Type B pancreatic cell (in vitro differentiated cells): Measurements from ENCODE around the gene RAF1. TPM values are rescaled to one million over a fixed set of nuclear protein-coding genes. Genes with fewer than 3 reads are reported as not detected.

Experiments used
- DNase-seq: peaks from one replicate; pipeline ENCODE4 v3.0.0; 2021; ENCODE audit warnings: mixed read lengths; ENCODE audit not compliant: unreplicated experiment; ENCODE audit errors: extremely low spot score
- H3K27ac Mint-ChIP-seq: 2 replicates; pipeline ENCODE4 v1.8.0; 2021; ENCODE audit warnings: mild to moderate bottlenecking, mixed read lengths
- H3K27me3 Mint-ChIP-seq: 2 replicates; pipeline ENCODE4 v1.8.0; 2021; ENCODE audit warnings: mixed read lengths
- H3K36me3 Mint-ChIP-seq: 2 replicates; pipeline ENCODE4 v1.8.0; 2021; ENCODE audit warnings: mixed read lengths
- H3K4me1 Mint-ChIP-seq: one replicate; pipeline ENCODE4 v1.8.0; 2021; ENCODE audit warnings: mixed read lengths; ENCODE audit not compliant: unreplicated experiment
- H3K4me3 Mint-ChIP-seq: 2 replicates; pipeline ENCODE4 v1.8.0; 2021; ENCODE audit warnings: mild to moderate bottlenecking, mixed read lengths
- H3K9me3 Mint-ChIP-seq: 2 replicates; pipeline ENCODE4 v1.8.0; 2021; ENCODE audit warnings: mixed read lengths
- CTCF ChIP-seq: fragments of 200-600 bp; sonication (generic); conservative IDR thresholded peaks from 2 replicates; pipeline ENCODE4 v1.5.0; 2021; ENCODE audit warnings: antibody characterized with exemption, mild to moderate bottlenecking
- total RNA-seq: library from RNA; stranded (reverse); gene quantifications from 2 replicates; pipeline ENCODE4 v1.2.1, GENCODE V29; 2021; ENCODE audit warnings: low replicate concordance

RAF1 gene
- total RNA-seq, 1 donor from 2014 or later: 92.1 TPM

- no peak for TF ChIP-seq CTCF
- H3K4me1 Mint-ChIP-seq: no peaks in the 10 kb centered on the region
- H3K4me3 Mint-ChIP-seq: no peak overlapping the region
- peaks cover 40% of the 10 kb centered on the region for H3K36me3 Mint-ChIP-seq
- H3K9me3 Mint-ChIP-seq: no peaks in the 10 kb centered on the region
- no peaks in the 10 kb centered on the region for H3K27me3 Mint-ChIP-seq
- no peak overlapping the region for H3K27ac Mint-ChIP-seq
- no peak for DNase-seq
Observed at GRCh38 chr3:12579905-12580304, 84.0 kb downstream of the RAF1 start.

- Mint-ChIP-seq H3K4me3 (no peak overlapping the region), H3K4me1 (no peaks in the 10 kb centered on the region), H3K27ac (peak overlapping the region; percentile 64), H3K36me3 (peaks cover 35% of the 10 kb centered on the region), H3K27me3 (no peaks in the 10 kb centered on the region), H3K9me3 (no peaks in the 10 kb centered on the region)
- TF ChIP-seq CTCF: no peak
- DNase-seq: no peak
Observed at GRCh38 chr3:12579456-12579855, 84.5 kb downstream of the RAF1 start.

GRCh38 chr3:12578742-12579141 lies 85.2 kb downstream of the RAF1 start:
- Mint-ChIP-seq H3K27me3 (no peaks in the 10 kb centered on the region), H3K36me3 (peaks cover 40% of the 10 kb centered on the region), H3K27ac (no peak overlapping the region), H3K9me3 (no peaks in the 10 kb centered on the region), H3K4me3 (no peak overlapping the region), H3K4me1 (no peaks in the 10 kb centered on the region)
- TF ChIP-seq CTCF: peak; percentile 55
- DNase-seq: no peak

GRCh38 chr3:12577379-12577778 lies 86.5 kb downstream of the RAF1 start:
- peaks cover 41% of the 10 kb centered on the region for H3K36me3 Mint-ChIP-seq
- no peak overlapping the region for H3K27ac Mint-ChIP-seq
- no peaks in the 10 kb centered on the region for H3K27me3 Mint-ChIP-seq
- no peak for TF ChIP-seq CTCF
- H3K4me1 Mint-ChIP-seq: no peaks in the 10 kb centered on the region
- DNase-seq: no peak
- H3K9me3 Mint-ChIP-seq: no peaks in the 10 kb centered on the region
- no peak overlapping the region for H3K4me3 Mint-ChIP-seq

GRCh38 chr3:12574661-12575060 lies 89.3 kb downstream of the RAF1 start:
- H3K9me3 Mint-ChIP-seq: no peaks in the 10 kb centered on the region
- H3K27me3 Mint-ChIP-seq: no peaks in the 10 kb centered on the region
- no peak for TF ChIP-seq CTCF
- DNase-seq: no peak
- peaks cover 38% of the 10 kb centered on the region for H3K36me3 Mint-ChIP-seq
- H3K4me1 Mint-ChIP-seq: no peaks in the 10 kb centered on the region
- H3K27ac Mint-ChIP-seq: peak overlapping the region; percentile 46
- H3K4me3 Mint-ChIP-seq: no peak overlapping the region

GRCh38 chr3:12574131-12574530 lies 89.8 kb downstream of the RAF1 start:
- no peaks in the 10 kb centered on the region for H3K9me3 Mint-ChIP-seq
- no peak for DNase-seq
- H3K27me3 Mint-ChIP-seq: no peaks in the 10 kb centered on the region
- H3K4me1 Mint-ChIP-seq: no peaks in the 10 kb centered on the region
- H3K27ac Mint-ChIP-seq: no peak overlapping the region
- no peak for TF ChIP-seq CTCF
- H3K4me3 Mint-ChIP-seq: no peak overlapping the region
- peaks cover 37% of the 10 kb centered on the region for H3K36me3 Mint-ChIP-seq
